Effector CD4-positive, alpha-beta T cell (primary cell): Measurements from ENCODE around the gene ABHD5.

Source experiments
- DNase-seq: peaks from one replicate; pipeline ENCODE4 v3.0.0-alpha.2; 2020

The ABHD5 gene

DNA sequence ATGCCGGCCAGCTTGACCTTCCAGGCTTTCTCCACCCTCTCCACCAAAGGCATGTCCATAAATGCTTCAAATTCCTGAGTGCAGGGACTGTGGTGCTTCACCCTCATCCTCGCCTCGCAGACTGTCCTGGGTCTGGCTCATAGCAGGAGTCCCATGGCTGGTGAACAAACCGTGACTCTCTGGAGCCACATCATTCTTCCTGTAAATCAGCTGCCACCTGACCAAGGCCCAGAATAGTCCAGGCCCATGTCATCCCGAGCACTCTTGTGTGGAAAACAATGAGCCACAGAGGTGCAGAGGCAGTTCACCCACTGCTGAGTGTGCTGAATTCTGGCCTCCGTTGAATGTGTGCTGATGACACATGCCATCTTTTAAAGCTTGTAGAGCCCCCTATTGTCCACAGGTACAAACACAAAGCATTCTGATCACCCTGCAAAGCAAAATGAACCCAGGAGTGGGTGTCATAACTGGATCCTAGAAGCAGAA, 68.6 kb downstream of the ABHD5 start:
- DNase-seq, result no peak

- DNase-seq, result no peak
These were observed 69.2 kb downstream of the ABHD5 start for GRCh38 chr3:43759938-43760337.

- DNase-seq, result no peak
These were observed 70.2 kb downstream of the ABHD5 start for GRCh38 chr3:43760938-43761337.

GRCh38 chr3:43762451-43762850, 71.7 kb downstream of the ABHD5 start:
- no peak for DNase-seq

DNA sequence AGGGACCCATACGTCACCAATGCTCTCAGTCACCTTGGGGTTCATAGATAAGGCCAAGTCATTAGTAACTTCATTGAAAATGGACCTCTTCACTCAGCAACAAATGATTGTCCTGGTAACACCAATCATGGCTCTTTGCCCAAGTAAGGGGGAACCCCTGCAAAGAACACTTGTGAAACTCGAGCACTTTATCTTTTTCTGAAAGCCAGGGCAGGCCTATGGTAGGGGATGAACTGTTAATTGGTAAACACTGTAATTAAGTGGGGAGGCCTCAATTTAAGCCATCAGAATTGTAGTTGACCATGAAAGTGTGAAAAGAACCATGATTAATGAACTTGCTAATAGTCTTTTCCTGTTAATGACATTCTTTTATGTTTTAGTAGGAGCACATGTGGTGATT, 73.3 kb downstream of the ABHD5 start:
- DNase-seq, result no peak

- no peak for DNase-seq
These were observed 73.7 kb downstream of the ABHD5 start for GRCh38 chr3:43764471-43764870.

DNA sequence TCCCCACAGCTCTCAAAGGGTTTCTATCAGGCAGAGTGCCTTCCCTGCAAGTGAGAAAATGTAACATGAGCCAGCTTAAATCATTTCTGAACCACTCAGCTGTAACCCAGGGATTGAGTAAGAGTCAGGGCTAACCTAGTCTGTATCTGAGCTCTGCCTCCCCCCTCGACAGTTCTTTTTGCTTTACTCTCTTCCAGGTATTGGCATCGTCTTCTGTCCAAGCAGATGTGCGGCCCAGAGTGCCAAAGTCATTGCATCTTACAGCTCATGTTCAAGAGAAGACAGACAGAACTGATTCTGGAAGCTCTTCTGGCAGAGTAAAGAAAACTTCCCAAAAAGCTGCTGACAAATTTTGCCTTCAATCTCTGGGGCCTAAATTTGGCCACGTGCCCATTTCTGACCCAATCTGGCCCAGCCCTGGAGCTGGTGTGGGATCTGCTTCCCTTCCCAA, 74.8 kb downstream of the ABHD5 start:
- no peak for DNase-seq

- no peak for DNase-seq
These were observed 76.1 kb downstream of the ABHD5 start for GRCh38 chr3:43766672-43767465.

GRCh38 chr3:43768381-43768973, 77.7 kb downstream of the ABHD5 start:
- DNase-seq, result no peak

DNA sequence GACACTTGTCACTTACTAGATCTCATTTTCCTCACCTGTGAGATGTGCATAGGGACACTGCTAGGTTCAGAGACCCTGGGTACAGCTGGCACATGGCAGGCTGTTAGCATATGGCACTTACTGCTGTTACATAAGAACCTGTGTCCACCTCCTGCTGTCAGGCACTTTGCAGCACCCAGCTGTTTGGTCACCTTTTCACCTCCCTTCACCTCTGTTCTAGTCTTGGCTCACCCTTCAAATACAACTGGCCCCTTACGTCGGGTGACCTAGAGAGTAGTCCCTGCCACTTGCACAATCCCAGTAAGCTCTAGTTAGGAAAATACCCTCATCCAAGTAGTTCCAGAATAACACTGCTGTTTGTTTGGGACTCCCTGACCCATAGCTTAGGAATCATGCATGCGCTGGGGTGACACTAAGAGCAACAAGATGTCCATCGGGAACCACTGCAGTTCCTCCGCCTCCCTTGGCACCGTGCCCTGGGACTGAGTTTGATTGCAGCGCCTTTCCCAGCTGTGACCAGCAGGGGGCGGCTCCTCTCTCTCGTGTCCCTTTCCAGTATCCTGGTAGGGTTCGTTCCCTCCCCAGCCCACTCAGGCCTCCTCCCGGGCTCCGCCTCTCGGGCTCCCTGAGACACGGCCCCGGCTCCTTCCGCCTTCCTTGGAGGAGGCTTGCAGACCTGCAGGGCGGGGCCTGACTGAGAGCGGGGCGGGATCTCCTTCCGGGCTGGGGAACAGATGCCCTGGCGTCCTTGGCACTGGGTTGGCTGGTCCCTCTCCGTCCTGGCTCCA, 78.6 kb downstream of the ABHD5 start:
- DNase-seq, result peak; percentile 69

DNA sequence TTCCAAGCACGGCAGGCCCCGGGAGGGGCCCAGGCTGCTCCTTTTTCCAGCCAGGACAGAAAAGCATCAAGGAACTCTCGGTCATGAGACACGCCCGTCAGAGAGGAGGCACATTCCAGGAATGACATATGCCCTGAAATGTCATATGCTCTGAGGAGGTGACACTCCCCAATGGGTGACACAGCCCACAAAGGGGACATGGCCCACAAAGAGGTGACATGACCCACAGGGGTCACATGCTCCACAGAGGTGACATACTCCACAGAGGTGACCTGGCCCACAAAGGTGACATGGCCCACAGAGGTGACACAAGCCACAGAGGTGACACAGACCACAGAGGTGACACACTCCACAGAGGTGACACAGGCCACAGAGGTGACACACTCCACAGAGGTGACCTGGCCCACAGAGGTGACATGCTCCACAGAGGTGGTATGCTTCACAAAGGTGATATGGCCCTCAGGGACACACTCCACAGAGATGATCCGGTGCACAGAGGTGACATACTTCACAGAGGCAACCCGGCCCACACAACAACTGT, 79.2 kb downstream of the ABHD5 start:
- no peak for DNase-seq

DNA sequence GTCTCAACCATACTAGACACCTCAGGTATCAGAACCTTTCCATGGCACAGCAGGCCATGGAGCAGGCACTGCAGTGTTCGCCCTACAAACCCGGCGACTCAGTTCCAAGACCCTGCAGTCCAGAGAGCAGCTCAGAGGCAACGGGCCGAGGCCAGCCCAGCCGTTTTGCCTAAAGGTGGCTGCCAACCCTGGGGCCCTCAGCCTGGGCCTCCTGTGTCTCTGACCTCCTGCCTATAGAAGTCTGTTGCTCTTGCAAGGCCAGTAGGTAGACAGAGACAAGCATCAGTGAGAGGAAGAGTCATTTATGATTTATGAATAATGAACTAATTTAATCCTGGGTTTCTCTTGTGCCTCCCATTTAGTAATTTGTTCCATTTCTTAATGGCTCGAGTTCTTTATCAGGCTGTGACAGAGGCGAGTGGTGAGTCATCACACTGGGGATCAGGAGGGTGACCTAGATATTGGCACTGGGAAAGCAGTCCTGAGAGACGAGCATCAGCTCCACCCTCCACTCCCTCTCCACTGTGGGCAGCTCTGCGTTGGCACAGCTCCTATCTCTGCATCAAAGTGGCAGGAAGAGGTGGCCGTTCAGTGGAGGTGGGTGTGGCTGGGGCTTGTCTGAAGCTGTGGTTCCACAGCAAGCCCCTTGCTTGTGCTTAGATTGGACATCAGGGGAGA, 79.8 kb downstream of the ABHD5 start:
- no peak for DNase-seq

DNA sequence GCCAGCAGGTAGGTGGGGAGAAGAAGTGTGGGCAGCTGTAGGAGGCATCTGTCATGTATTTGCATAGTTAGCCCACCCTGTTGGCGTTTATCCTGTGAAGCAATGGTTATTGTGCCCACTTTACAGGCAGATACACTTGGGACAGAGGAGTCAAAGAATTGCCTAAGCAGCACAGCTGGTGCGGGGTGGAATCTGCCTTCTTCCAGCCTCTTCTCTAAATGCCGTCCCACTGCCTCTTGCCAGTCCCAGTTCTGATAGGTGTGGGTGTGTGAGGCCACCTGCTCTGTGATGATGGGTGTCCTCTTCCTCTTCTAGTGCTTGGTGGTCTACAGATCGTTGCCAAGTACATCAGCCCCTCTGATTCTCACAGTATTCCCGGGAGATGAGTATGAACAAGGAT, 80.9 kb downstream of the ABHD5 start:
- no peak for DNase-seq

- DNase-seq, result no peak
These were observed 82.7 kb downstream of the ABHD5 start for GRCh38 chr3:43773273-43774094.

- DNase-seq, result no peak
These were observed 84.1 kb downstream of the ABHD5 start for GRCh38 chr3:43774799-43775198.

DNA sequence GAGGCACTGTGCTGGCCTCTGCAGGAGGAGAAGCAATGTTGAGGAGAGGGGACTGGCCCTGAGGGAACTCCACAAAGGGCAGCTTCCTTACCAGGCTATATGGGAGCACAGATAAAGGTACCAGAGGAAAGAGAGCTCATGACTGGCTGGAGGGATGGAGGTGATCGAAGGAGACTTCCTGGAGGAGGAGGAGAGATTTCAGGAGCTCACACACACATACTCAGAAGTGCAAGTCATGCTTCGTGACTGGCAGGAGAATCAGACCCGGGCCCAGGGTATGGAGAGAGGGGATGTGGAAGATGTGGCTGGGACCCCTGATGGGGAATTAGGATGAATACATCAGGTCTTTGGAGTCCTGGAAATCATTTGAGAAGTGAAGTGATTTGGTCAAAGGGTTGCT, 85.4 kb downstream of the ABHD5 start:
- DNase-seq, result no peak

- no peak for DNase-seq
These were observed 89.1 kb downstream of the ABHD5 start for GRCh38 chr3:43779850-43780249.

DNA sequence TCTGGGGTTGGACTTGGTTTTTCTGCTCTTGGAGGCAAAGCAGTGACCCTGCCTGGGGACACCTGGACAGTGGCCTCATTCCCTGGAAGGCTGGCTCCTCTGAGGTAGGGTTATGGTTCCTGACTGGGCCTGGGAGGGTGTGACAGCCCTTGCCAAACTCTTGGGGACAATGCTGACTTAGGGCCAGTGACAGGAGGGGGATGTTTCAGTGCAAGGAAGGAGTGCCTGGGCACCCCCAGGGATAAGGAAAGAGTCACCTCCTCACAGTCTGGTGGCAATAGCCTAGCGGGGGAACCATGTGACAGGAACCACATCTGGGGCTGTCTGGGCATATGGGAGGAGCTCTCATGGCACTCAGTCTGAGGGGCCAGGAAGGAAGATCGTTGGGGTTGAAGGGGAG, 91.8 kb downstream of the ABHD5 start:
- no peak for DNase-seq
